Neuron (in vitro differentiated cells): Measurements from ENCODE around the gene CFAP410.
A peak's percentile ranks its signal among the peaks of the same experiment; 100 is the strongest.

ENCODE experiments used
- H2AFZ ChIP-seq: one replicate; pipeline ENCODE4 v1.6.1; 2013; ENCODE audit warnings: low read depth, mild to moderate bottlenecking, inconsistent platforms, low read length, moderate library complexity
- H3K27me3 ChIP-seq: one replicate; pipeline ENCODE4 v1.6.1; 2013; ENCODE audit warnings: low read length; ENCODE audit not compliant: insufficient read depth
- H3K36me3 ChIP-seq: one replicate; pipeline ENCODE4 v1.6.1; 2013; ENCODE audit warnings: low read length; ENCODE audit not compliant: insufficient read depth
- H3K4me1 ChIP-seq: one replicate; pipeline ENCODE4 v1.6.1; 2013; ENCODE audit warnings: low read length; ENCODE audit not compliant: insufficient read depth
- H3K4me3 ChIP-seq: 2 replicates; pipeline ENCODE4 v1.5.1; 2013; ENCODE audit warnings: mild to moderate bottlenecking, low read length, moderate library complexity
- H3K9me3 ChIP-seq: one replicate; pipeline ENCODE4 v1.6.1; 2013; ENCODE audit warnings: low read length

Gene CFAP410

GRCh38 chr21:44337941-44338895, 972 bp downstream of the CFAP410 start:
- Histone ChIP-seq H3K4me3 (peak overlapping the region; percentile 45), H3K36me3 (no peaks in the 10 kb centered on the region), H3K9me3 (no peaks in the 10 kb centered on the region), H2AFZ (no peak overlapping the region), H3K27me3 (no peaks in the 10 kb centered on the region), H3K4me1 (peaks cover 26% of the 10 kb centered on the region)

- Histone ChIP-seq H3K36me3 (no peaks in the 10 kb centered on the region), H2AFZ (no peak overlapping the region), H3K27me3 (no peaks in the 10 kb centered on the region), H3K9me3 (no peaks in the 10 kb centered on the region), H3K4me1 (peaks cover 26% of the 10 kb centered on the region), H3K4me3 (no peak overlapping the region)
These were observed 1.7 kb downstream of the CFAP410 start for GRCh38 chr21:44337449-44337848.

- H3K4me1 ChIP-seq: peaks cover 26% of the 10 kb centered on the region
- H3K9me3 ChIP-seq: no peaks in the 10 kb centered on the region
- no peaks in the 10 kb centered on the region for H3K36me3 ChIP-seq
- no peak overlapping the region for H2AFZ ChIP-seq
- H3K27me3 ChIP-seq: no peaks in the 10 kb centered on the region
- H3K4me3 ChIP-seq: no peak overlapping the region
These were observed 3.7 kb downstream of the CFAP410 start for GRCh38 chr21:44335266-44336059.

GRCh38 chr21:44334329-44335030, 4.7 kb downstream of the CFAP410 start:
- Histone ChIP-seq H3K9me3 (no peaks in the 10 kb centered on the region), H3K4me3 (no peak overlapping the region), H3K36me3 (no peaks in the 10 kb centered on the region), H3K4me1 (peaks cover 16% of the 10 kb centered on the region), H3K27me3 (no peaks in the 10 kb centered on the region), H2AFZ (no peak overlapping the region)

GRCh38 chr21:44333509-44334328, 5.5 kb downstream of the CFAP410 start:
- H3K9me3 ChIP-seq: no peaks in the 10 kb centered on the region
- H3K4me1 ChIP-seq: peaks cover 15% of the 10 kb centered on the region

GRCh38 chr21:44332965-44333364, 6.2 kb downstream of the CFAP410 start:
- Histone ChIP-seq H3K36me3 (no peaks in the 10 kb centered on the region), H3K4me3 (no peak overlapping the region), H2AFZ (no peak overlapping the region), H3K4me1 (peaks cover 10% of the 10 kb centered on the region), H3K9me3 (no peaks in the 10 kb centered on the region), H3K27me3 (no peaks in the 10 kb centered on the region)

More at GRCh38 chr21:44333509-44334328, 5.5 kb downstream of the CFAP410 start:
- Histone ChIP-seq H3K27me3 (no peaks in the 10 kb centered on the region), H3K4me3 (no peak overlapping the region), H2AFZ (no peak overlapping the region), H3K36me3 (no peaks in the 10 kb centered on the region)

- H3K36me3 ChIP-seq: peaks cover 3% of the 10 kb centered on the region
- no peak overlapping the region for H2AFZ ChIP-seq
- peaks cover 4% of the 10 kb centered on the region for H3K4me1 ChIP-seq
- H3K27me3 ChIP-seq: no peaks in the 10 kb centered on the region
- H3K4me3 ChIP-seq: no peak overlapping the region
- H3K9me3 ChIP-seq: no peaks in the 10 kb centered on the region
These were observed 6.8 kb downstream of the CFAP410 start for GRCh38 chr21:44332383-44332782.

GRCh38 chr21:44331650-44332307, 7.4 kb downstream of the CFAP410 start:
- H3K36me3 ChIP-seq: peaks cover 6% of the 10 kb centered on the region
- no peak overlapping the region for H2AFZ ChIP-seq
- H3K27me3 ChIP-seq: no peaks in the 10 kb centered on the region
- H3K4me1 ChIP-seq: no peaks in the 10 kb centered on the region
- H3K9me3 ChIP-seq: no peaks in the 10 kb centered on the region
- H3K4me3 ChIP-seq: no peak overlapping the region

- Histone ChIP-seq H3K4me1 (no peaks in the 10 kb centered on the region), H3K36me3 (peaks cover 6% of the 10 kb centered on the region), H3K4me3 (no peak overlapping the region), H3K9me3 (no peaks in the 10 kb centered on the region), H3K27me3 (no peaks in the 10 kb centered on the region), H2AFZ (no peak overlapping the region)
These were observed 8.0 kb downstream of the CFAP410 start for GRCh38 chr21:44331209-44331608.

GRCh38 chr21:44330698-44331097, 8.5 kb downstream of the CFAP410 start:
- Histone ChIP-seq H3K4me1 (no peaks in the 10 kb centered on the region), H2AFZ (no peak overlapping the region), H3K4me3 (no peak overlapping the region), H3K27me3 (no peaks in the 10 kb centered on the region), H3K36me3 (peaks cover 6% of the 10 kb centered on the region), H3K9me3 (no peaks in the 10 kb centered on the region)

- no peaks in the 10 kb centered on the region for H3K9me3 ChIP-seq
- no peak overlapping the region for H3K4me3 ChIP-seq
- peaks cover 8% of the 10 kb centered on the region for H3K36me3 ChIP-seq
- no peak overlapping the region for H2AFZ ChIP-seq
- no peaks in the 10 kb centered on the region for H3K4me1 ChIP-seq
- no peaks in the 10 kb centered on the region for H3K27me3 ChIP-seq
These were observed 9.1 kb downstream of the CFAP410 start for GRCh38 chr21:44329971-44330681.
